RWPE1 (cell line): ENCODE measurements around the gene MRPL39.

Experiments
- CTCF ChIA-PET: fragments of 350-600 bp; sonication (Branson Sonifier 250); formaldehyde crosslinking; extraction: SDS; loops from one replicate; lab custom pipeline; 2021; lab: Yijun Ruan, JAX
- POLR2A ChIA-PET: fragments of 400-600 bp; formaldehyde crosslinking; extraction: SDS; loops from one replicate; lab custom pipeline; 2020; ENCODE audit warnings: antibody characterized with exemption; ENCODE audit not compliant: low non-redundant PET; lab: Yijun Ruan, JAX
- DNase-seq: peaks from one replicate; pipeline ENCODE4 v3.0.0; 2012; ENCODE audit warnings: low spot score
- H3K27ac ChIP-seq: fragments of 450-650 bp; 2 replicates; pipeline ENCODE4 v1.5.1; 2017
- TF ChIP-seq, protein P1 (sequence below): fragments of 450-650 bp; conservative IDR thresholded peaks from 2 replicates; pipeline ENCODE4 v1.5.1; 2017; ENCODE audit warnings: low read depth, mild to moderate bottlenecking

Gene MRPL39

DNA sequence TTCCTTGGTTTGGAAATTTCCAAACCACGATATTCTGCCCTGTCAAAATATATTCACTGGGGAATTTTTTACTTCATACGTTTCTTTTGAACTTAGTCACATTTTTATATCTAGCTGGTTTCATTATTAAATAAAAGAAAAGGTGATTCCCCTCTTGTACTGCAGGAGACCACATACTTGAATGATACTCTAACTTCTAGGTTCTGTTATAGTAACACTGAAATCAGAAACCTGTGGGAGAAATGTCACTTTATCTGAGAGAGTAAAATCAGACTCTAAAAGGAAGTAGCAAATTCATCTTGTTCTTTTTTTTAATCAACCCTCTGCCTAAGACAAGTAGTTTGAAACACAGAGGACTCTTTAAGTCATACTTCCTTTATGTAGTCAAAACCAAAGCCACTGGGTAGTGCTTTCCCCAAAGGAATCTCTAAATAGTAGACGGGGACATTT lies 34.4 kb downstream of the MRPL39 start:
- no peak overlapping the region for H3K27ac ChIP-seq
- ChIA-PET POLR2A (no interaction called here), CTCF (no interaction called here)
- no peak for DNase-seq
- TF ChIP-seq, protein P1, sequence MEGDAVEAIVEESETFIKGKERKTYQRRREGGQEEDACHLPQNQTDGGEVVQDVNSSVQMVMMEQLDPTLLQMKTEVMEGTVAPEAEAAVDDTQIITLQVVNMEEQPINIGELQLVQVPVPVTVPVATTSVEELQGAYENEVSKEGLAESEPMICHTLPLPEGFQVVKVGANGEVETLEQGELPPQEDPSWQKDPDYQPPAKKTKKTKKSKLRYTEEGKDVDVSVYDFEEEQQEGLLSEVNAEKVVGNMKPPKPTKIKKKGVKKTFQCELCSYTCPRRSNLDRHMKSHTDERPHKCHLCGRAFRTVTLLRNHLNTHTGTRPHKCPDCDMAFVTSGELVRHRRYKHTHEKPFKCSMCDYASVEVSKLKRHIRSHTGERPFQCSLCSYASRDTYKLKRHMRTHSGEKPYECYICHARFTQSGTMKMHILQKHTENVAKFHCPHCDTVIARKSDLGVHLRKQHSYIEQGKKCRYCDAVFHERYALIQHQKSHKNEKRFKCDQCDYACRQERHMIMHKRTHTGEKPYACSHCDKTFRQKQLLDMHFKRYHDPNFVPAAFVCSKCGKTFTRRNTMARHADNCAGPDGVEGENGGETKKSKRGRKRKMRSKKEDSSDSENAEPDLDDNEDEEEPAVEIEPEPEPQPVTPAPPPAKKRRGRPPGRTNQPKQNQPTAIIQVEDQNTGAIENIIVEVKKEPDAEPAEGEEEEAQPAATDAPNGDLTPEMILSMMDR = no peak

DNA sequence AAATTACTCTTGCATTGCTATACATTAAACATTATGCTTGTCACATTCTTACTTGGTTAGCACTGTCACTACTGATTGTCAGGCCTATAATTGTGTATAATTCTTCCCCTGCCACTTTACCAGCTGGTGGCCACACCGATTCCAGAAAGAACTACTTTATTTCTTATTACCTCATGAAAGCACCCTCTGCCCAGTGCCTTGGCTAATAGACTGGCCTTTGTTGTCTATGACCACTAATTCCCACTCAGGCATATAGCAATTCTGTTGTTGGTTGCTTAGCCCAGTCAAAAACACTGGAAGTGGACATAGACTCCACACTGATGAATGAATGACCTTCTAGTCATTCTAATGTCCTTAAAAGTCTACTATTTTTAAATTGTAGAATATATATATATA lies 35.6 kb downstream of the MRPL39 start:
- ChIA-PET CTCF (no interaction called here), POLR2A (no interaction called here)
- DNase-seq = no peak
- no peak overlapping the region for H3K27ac ChIP-seq
- TF ChIP-seq, protein P1 = no peak

DNA sequence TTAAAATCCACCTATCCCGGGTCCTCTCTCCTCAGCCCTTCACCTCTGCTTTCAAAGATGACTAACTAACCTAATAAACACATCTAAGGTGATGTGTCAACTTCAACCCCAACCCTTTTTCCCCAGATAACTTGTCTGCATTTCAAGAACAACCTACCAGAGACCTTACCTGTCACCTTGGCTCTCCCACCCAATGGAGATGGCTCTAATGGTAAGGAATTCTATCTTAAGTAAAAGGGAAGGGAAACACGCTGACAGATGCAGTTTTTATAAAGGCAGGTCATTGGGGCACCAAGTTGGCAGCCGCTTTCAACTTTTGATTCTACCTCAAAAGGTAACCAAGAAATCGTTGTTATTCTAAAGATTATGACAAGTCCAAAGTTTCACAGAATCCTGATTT lies 37.6 kb downstream of the MRPL39 start:
- ChIA-PET CTCF (interaction anchor here (1.1 kb wide), 1 partner anchor 17 kb away, joined by 4 read pairs; no protein-coding TSS in a partner anchor), POLR2A (no interaction called here)
- DNase-seq = no peak
- H3K27ac ChIP-seq = no peak overlapping the region
- TF ChIP-seq, protein P1 = no peak

DNA sequence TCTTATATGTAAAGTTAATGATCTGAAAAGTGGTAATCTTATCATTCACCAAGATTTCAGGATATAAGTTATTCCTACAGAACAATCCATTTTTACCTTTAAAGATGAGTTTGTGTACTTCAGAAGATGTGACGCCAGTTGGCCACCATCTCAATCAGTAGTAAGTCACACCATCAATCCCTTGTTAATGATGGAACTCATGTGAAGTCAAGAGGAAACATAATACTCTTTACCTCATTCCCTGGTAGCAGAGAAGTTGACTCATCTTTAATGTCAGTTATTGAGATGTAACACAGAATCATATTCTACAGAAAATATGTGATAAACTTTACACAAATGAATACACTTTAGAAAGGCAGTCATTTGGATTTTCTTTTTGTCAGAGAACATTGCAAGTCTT lies 38.2 kb downstream of the MRPL39 start:
- ChIA-PET POLR2A (no interaction called here), CTCF (interaction anchor here (0.7 kb wide), 1 partner anchor 20 kb away, joined by 3 read pairs; no protein-coding TSS in a partner anchor)
- no peak for DNase-seq
- H3K27ac ChIP-seq = no peak overlapping the region
- TF ChIP-seq, protein P1 = no peak

DNA sequence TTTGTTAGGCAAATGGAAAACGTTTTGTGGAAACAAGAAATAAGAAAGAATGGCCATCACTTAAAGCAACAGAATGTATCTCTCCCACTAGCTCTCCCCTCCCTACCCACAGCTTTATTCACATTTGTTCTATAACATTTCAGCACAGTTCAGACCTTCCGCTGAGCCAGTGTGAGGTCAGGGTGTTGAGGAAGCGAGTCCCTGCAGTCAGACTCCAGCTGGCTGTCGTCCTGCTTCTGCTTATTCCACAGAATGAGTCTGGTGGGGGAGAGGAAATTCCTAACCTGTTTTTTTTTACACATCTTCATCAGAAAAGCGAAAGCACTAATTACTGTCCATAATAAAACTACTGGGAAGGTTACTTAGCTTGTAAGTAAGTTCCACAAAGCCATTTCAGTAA lies 39.0 kb downstream of the MRPL39 start:
- TF ChIP-seq, protein P1 = no peak
- DNase-seq = no peak
- H3K27ac ChIP-seq = no peak overlapping the region
- ChIA-PET CTCF (interaction anchor here (0.6 kb wide), 1 partner anchor 99 kb away, joined by 3 read pairs; no protein-coding TSS in a partner anchor), POLR2A (no interaction called here)

DNA sequence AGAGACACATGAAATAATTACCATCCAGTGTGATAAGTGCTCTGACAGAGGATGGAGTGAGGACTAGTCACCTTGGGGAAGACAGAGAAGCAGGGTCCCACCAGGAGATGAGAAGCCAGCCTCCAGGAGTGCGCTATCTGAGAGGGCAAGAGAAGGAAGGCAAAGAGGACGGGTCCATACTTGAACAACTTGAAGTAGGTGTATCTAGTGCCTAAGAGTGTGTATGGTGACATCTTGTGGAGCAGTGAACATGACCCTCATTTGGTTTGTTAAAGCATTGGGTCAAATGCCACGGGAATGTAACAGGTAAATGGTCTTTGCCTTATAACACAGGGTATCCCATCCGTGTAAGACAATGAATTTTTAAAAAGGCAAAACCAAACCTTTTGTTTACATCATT lies 39.8 kb downstream of the MRPL39 start:
- ChIA-PET CTCF (no interaction called here), POLR2A (no interaction called here)
- H3K27ac ChIP-seq = no peak overlapping the region
- DNase-seq = no peak
- TF ChIP-seq, protein P1 = no peak
